ENCODE measurements around the gene ACTN3.
"Not testable (repeated sequence)": the region's sequence is repeated elsewhere in the genome, so short reads cannot be mapped to it uniquely, and the experiment has no call there.

The ACTN3 gene

DNA sequence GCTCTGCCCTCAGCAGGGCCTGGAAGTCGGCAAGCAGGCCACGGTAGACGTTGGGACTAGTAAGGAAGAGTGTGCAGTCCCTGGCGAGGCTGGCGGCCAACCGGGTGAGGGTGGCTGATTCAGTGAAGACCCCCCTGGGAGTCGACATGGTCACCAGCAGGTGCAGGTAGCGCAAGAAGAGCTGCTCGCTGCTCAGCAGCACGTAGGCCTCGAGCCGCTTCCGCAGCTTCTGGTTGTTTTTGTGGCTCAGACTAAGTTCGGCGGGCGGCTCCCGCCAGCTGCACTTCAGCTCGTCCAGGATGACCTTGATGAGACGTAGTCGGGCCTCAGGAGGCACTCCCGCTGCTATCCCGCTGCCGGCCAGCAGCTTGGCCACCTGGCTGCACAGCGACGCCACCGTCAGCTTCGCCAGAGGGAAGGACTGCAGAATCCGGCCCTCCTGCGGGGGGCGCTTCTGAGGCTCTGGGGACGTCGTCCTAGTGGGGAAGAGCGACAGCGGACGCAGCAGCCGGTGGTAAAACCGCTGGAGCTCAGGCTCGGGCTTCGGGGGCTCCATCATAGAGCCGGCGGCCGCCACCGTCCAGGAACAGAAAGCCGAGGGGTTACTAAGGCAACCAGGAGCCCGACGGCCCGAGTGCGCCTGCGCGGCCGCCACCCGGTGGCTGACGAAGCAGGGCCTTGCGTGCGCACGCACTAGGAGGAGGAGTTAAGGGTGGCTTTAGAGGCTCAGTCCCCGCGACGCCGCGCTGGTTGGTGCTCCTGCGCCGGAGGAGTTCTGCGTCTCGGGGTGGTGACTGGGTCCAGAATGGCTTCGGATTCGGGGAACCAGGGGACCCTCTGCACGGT lies 46.0 kb downstream of the ACTN3 start, which contains the start of the genes CCDC87 and CCS:
CCDC87 (minus strand) TSS at position 607 of the 846 bp plus-strand sequence; CDS start at position 559, 48 bp downstream.
CCS (plus strand) TSS at position 729 of the 846 bp plus-strand sequence; CDS start at position 806, 77 bp downstream.
- H3K9me3 ChIP-seq (ENCODE audit: control insufficient read depth, insufficient read depth, low read length) = no peaks in the 10 kb centered on the region
- H3K27me3 ChIP-seq (ENCODE audit: control insufficient read depth, insufficient read depth, low read length) = no peaks in the 10 kb centered on the region
- H3K9ac ChIP-seq (ENCODE audit: low read depth, low read length) = peak within 1 kb of the TSS; percentile 89
- no peaks in the 10 kb centered on the region for H3K4me1 ChIP-seq (ENCODE audit: control insufficient read depth, insufficient read depth, low read length)
- H3K36me3 ChIP-seq (ENCODE audit: control insufficient read depth, insufficient read depth, low read length) = no peaks in the 10 kb centered on the region
- H3K4me3 ChIP-seq (ENCODE audit: low read depth, low read length) = peak within 1 kb of the TSS; percentile 99

DNA sequence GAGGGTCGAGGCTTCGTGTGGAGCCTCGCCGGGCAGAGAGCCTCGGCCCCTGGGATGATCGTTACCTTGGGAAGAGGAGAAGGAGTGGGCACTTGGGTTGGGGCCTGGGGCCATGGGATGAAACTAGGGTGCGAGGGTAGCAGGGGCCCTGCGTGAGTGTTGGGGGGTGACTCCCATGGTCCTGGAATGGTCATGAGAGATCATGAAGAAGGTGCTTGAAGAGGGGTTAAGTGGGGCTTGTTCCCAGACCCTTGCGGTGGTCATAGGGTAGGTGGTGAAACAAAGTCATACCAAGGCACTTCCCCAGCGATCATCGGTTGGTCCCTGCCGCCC lies 46.6 kb downstream of the ACTN3 start:
- H3K9me3 ChIP-seq (ENCODE audit: control insufficient read depth, insufficient read depth, low read length) = no peaks in the 10 kb centered on the region
- H3K27me3 ChIP-seq (ENCODE audit: control insufficient read depth, insufficient read depth, low read length) = no peaks in the 10 kb centered on the region

DNA sequence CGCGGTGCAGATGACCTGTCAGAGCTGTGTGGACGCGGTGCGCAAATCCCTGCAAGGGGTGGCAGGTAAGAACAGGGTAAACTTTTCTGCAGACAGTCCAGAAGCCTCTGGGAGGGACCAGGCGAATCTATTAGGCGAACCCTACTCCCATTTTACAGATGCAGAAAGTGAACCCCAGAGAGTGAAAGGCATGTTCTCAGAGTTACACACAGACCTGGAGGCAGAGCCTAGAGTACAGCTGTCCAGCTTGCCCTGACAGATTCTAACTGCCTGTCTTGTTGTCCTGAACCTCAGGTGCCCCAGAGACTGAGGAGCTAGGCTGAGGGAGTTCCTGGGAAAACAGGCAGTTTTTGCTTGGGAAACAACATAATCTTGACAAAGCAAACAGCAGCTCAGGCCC lies 46.9 kb downstream of the ACTN3 start:
- peak overlapping the region; percentile 99 for H3K4me3 ChIP-seq (ENCODE audit: low read depth, low read length)
- no peaks in the 10 kb centered on the region for H3K9me3 ChIP-seq (ENCODE audit: control insufficient read depth, insufficient read depth, low read length)
- peak overlapping the region; percentile 60 for H3K9ac ChIP-seq (ENCODE audit: low read depth, low read length)
- no peaks in the 10 kb centered on the region for H3K27me3 ChIP-seq (ENCODE audit: control insufficient read depth, insufficient read depth, low read length)
- H3K36me3 ChIP-seq (ENCODE audit: control insufficient read depth, insufficient read depth, low read length) = no peaks in the 10 kb centered on the region
- no peaks in the 10 kb centered on the region for H3K4me1 ChIP-seq (ENCODE audit: control insufficient read depth, insufficient read depth, low read length)

More for the DNA sequence above, 46.6 kb downstream of the ACTN3 start:
- no peaks in the 10 kb centered on the region for H3K4me1 ChIP-seq (ENCODE audit: control insufficient read depth, insufficient read depth, low read length)
- peak overlapping the region; percentile 89 for H3K9ac ChIP-seq (ENCODE audit: low read depth, low read length)
- peak overlapping the region; percentile 99 for H3K4me3 ChIP-seq (ENCODE audit: low read depth, low read length)
- H3K36me3 ChIP-seq (ENCODE audit: control insufficient read depth, insufficient read depth, low read length) = no peaks in the 10 kb centered on the region

DNA sequence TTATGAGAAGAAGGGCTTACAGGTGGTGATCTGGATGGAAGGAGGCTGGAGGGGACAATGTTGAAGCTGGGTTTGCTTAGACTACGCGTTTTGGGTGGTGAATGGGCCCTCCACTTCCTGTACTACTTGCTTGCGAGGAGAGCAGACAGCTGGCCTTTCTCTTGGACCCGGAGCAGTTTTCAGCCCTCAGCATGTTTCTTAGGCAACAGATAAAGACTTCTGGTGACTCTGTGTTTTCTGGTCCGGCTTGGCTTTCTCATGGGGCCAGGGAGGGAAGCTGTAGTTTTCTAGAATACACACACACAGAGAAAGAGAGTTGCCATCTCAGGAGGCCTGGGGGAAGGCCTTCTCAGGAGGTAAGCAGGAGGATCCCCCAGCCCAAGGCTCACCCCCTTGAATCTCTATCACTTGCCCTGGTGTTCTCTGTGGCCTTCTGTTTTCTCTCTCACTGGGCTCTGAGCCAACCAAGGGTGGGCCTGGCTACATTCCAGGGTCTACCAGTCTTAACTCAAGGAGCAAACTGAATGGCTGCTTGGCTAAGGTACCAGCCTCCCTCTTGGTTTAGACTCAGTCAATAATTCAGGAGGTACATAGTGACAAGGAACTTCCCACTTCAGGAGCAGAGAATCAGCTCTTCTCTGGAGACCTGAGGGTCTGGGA lies 48.7 kb downstream of the ACTN3 start:
- H3K4me1 ChIP-seq (ENCODE audit: control insufficient read depth, insufficient read depth, low read length) = no peaks in the 10 kb centered on the region
- H3K9me3 ChIP-seq (ENCODE audit: control insufficient read depth, insufficient read depth, low read length) = no peaks in the 10 kb centered on the region
- no peak overlapping the region for H3K9ac ChIP-seq (ENCODE audit: low read depth, low read length)
- peaks cover 9% of the 10 kb centered on the region for H3K36me3 ChIP-seq (ENCODE audit: control insufficient read depth, insufficient read depth, low read length)
- no peaks in the 10 kb centered on the region for H3K27me3 ChIP-seq (ENCODE audit: control insufficient read depth, insufficient read depth, low read length)
- H3K4me3 ChIP-seq (ENCODE audit: low read depth, low read length) = no peak overlapping the region

DNA sequence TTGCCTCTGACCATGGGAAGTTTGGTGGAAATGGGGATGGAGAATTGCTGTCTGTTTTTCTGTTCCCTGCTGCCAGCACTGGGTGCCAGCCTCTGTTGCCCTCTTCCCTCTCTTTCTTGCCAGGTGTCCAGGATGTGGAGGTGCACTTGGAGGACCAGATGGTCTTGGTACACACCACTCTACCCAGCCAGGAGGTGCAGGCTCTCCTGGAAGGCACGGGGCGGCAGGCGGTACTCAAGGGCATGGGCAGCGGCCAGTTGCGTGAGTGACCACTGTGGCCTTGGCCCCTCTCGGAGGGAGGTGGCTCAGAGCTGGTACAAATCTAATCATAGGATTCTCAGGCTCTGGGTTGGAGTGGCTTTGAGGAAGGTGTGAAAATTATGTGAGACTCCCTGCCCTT lies 52.3 kb downstream of the ACTN3 start:
- Histone ChIP-seq H3K4me1 (ENCODE audit: control insufficient read depth, insufficient read depth, low read length) (no peaks in the 10 kb centered on the region), H3K36me3 (ENCODE audit: control insufficient read depth, insufficient read depth, low read length) (peaks cover 19% of the 10 kb centered on the region), H3K4me3 (ENCODE audit: low read depth, low read length) (no peak overlapping the region), H3K9ac (ENCODE audit: low read depth, low read length) (no peak overlapping the region), H3K9me3 (ENCODE audit: control insufficient read depth, insufficient read depth, low read length) (no peaks in the 10 kb centered on the region), H3K27me3 (ENCODE audit: control insufficient read depth, insufficient read depth, low read length) (no peaks in the 10 kb centered on the region)

DNA sequence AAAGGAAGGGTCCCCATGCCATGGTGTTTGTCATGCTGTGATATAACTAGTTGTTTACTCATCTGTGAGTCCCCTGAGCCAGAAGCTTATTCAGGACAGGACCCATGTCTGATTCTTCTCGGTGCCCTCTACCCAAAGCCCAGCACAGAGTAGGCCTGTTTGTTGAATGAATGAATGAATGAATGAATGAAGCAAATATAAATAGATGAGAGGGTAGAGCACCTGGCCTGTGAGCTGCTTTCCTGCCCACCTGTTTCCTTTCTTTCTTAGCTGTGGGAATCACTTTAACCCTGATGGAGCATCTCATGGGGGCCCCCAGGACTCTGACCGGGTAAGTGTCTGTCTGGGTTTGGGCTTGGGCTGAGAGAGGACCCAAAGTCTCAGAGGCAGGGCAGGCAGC lies 53.5 kb downstream of the ACTN3 start:
- Histone ChIP-seq H3K4me3 (ENCODE audit: low read depth, low read length) (no peak overlapping the region), H3K27me3 (ENCODE audit: control insufficient read depth, insufficient read depth, low read length) (no peaks in the 10 kb centered on the region), H3K9me3 (ENCODE audit: control insufficient read depth, insufficient read depth, low read length) (no peaks in the 10 kb centered on the region), H3K9ac (ENCODE audit: low read depth, low read length) (no peak overlapping the region), H3K36me3 (ENCODE audit: control insufficient read depth, insufficient read depth, low read length) (peaks cover 23% of the 10 kb centered on the region), H3K4me1 (ENCODE audit: control insufficient read depth, insufficient read depth, low read length) (no peaks in the 10 kb centered on the region)

DNA sequence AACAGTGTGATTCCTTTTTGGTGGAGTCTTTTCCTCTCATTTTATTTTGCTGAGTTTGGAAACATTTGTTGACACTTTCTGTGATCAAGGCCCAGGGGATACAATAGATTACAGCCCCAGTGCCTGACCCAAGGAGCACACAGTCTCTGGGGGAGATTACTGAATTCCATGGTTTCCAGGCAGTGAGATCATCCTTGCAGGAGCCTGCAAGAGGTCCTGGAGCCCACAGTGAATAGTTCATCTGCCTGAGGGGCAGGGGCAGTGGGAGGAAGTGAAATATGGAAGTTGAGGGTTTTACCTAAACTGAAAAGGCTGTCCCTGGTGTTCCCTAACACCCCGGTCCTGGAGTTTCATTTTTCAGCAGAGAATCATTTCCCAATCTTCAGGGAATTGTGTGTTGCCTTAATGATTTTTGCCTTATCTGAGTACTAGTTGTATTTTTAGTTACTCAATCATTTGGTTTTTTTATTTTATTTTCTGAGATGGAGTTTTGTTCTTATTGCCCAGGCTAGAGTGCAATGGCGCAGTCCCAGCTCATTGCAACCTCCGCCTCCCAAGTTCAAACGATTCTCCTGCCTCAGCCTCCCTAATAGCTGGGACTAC lies 54.0 kb downstream of the ACTN3 start:
- H3K9ac ChIP-seq (ENCODE audit: low read depth, low read length) = no peak overlapping the region

DNA sequence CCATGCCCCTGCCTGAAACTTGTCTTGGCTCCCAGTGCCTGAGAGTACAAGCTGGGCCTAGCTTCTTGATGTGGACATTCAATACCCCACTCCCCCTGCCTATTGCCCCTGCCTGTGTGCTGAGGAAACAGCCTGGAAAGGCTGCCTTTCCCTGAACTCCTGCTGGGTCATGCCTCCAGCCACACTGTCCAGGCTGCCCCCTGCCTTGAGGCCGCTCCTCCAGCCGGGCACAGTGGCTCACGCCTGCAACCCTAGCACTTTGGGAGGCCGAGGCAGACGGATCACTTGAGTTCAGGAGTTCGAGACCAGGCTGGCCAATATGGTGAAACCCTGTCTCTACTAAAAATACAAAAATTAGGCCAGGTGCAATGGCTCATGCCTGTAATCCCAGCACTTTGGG lies 56.4 kb downstream of the ACTN3 start:
- H3K9ac ChIP-seq (ENCODE audit: low read depth, low read length) = no peak overlapping the region
- no peaks in the 10 kb centered on the region for H3K9me3 ChIP-seq (ENCODE audit: control insufficient read depth, insufficient read depth, low read length)
- H3K4me3 ChIP-seq (ENCODE audit: low read depth, low read length) = no peak overlapping the region
- H3K36me3 ChIP-seq (ENCODE audit: control insufficient read depth, insufficient read depth, low read length) = peaks cover 31% of the 10 kb centered on the region
- H3K4me1 ChIP-seq (ENCODE audit: control insufficient read depth, insufficient read depth, low read length) = no peaks in the 10 kb centered on the region
- H3K27me3 ChIP-seq (ENCODE audit: control insufficient read depth, insufficient read depth, low read length) = no peaks in the 10 kb centered on the region

More for the DNA sequence above, 54.0 kb downstream of the ACTN3 start:
- Histone ChIP-seq H3K36me3 (ENCODE audit: control insufficient read depth, insufficient read depth, low read length) (peaks cover 28% of the 10 kb centered on the region), H3K4me3 (ENCODE audit: low read depth, low read length) (no peak overlapping the region), H3K27me3 (ENCODE audit: control insufficient read depth, insufficient read depth, low read length) (no peaks in the 10 kb centered on the region), H3K9me3 (ENCODE audit: control insufficient read depth, insufficient read depth, low read length) (no peaks in the 10 kb centered on the region), H3K4me1 (ENCODE audit: control insufficient read depth, insufficient read depth, low read length) (no peaks in the 10 kb centered on the region)

DNA sequence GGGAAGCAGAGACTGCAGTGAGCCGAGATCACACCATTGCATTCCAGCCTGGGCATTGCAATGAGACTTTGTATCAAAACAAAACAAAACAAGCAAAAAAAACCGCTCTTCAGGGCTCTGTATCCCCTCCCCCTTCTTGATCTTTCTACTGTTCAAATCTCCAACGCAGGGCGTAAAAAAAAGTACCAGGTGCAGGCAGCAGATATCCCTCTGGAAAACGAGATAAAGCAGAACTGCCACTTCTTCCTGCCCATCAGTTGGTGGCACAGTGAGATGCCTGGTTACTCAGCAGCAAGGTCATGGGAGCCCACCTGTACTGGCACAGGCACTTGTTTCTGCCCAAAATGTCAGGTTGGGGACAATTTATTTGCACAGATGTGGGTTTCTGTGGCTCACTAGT lies 57.5 kb downstream of the ACTN3 start:
- Histone ChIP-seq H3K4me1 (ENCODE audit: control insufficient read depth, insufficient read depth, low read length) (no peaks in the 10 kb centered on the region), H3K27me3 (ENCODE audit: control insufficient read depth, insufficient read depth, low read length) (no peaks in the 10 kb centered on the region), H3K9ac (ENCODE audit: low read depth, low read length) (no peak overlapping the region), H3K9me3 (ENCODE audit: control insufficient read depth, insufficient read depth, low read length) (no peaks in the 10 kb centered on the region), H3K36me3 (ENCODE audit: control insufficient read depth, insufficient read depth, low read length) (peaks cover 30% of the 10 kb centered on the region), H3K4me3 (ENCODE audit: low read depth, low read length) (no peak overlapping the region)

DNA sequence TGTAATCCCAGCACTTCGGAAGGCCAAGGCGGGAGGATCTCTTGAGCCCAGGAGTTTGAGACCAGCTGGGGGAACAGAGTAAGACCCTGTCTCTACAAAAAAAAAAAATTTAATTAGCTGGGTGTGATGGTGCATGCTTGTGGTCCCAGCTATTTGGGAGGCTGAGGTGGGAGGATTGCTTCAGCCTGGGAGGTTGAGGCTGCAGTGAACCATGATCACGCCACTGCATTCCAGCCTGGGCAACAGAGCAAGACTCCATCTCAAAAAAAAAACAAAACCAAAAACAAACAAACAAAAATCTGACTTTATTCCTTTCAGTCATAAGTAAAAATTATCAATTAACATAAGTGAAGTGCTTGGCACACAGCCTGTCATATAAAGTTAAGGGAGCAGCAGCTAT lies 59.9 kb downstream of the ACTN3 start:
- H3K36me3 ChIP-seq (ENCODE audit: control insufficient read depth, insufficient read depth, low read length) = peaks cover 19% of the 10 kb centered on the region
- H3K27me3 ChIP-seq (ENCODE audit: control insufficient read depth, insufficient read depth, low read length); H3K9me3 ChIP-seq (ENCODE audit: control insufficient read depth, insufficient read depth, low read length); H3K9ac ChIP-seq (ENCODE audit: low read depth, low read length); H3K4me3 ChIP-seq (ENCODE audit: low read depth, low read length); H3K4me1 ChIP-seq (ENCODE audit: control insufficient read depth, insufficient read depth, low read length): not testable (repeated sequence)

DNA sequence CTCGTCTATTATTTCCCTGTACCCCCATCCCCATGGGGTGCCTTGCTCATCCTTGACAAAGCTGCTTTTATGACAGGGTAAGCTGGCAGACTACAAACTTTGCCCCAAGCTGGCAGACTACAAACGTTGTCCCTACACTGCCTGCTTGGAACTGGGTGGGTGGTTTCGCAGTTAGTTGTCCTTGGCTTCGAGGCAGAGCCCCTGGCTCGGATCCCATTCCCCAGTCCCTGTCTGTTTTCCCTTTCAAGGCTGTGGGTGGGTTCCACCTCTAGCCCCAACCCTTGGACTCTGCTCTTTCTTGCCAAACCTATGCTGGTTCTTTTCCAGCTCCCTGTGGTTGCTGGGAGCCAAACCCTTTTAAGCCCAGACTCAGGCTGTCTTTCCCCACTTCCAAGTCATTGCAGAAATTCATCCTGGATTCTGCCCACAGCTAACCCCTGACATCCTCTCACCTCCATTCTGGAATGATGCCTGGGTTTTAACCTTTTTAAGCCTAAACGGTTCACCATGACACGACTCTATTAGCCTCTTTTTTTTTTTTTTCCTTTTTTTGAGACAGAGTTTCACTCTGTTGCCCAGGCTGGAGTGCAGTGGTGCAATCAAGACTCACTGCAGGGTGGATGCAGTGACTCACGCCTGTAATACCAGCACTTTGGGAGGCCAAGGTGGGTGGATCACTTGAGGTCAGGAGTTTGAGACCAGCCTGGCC lies 60.6 kb downstream of the ACTN3 start:
- no peaks in the 10 kb centered on the region for H3K4me1 ChIP-seq (ENCODE audit: control insufficient read depth, insufficient read depth, low read length)
- peaks cover 19% of the 10 kb centered on the region for H3K36me3 ChIP-seq (ENCODE audit: control insufficient read depth, insufficient read depth, low read length)
- H3K27me3 ChIP-seq (ENCODE audit: control insufficient read depth, insufficient read depth, low read length) = no peaks in the 10 kb centered on the region
- no peak overlapping the region for H3K4me3 ChIP-seq (ENCODE audit: low read depth, low read length)
- H3K9ac ChIP-seq (ENCODE audit: low read depth, low read length) = no peak overlapping the region
- H3K9me3 ChIP-seq (ENCODE audit: control insufficient read depth, insufficient read depth, low read length) = no peaks in the 10 kb centered on the region

All from iPS-15b (cell line).